ENCODE data around the gene PNP. TPM values are rescaled to one million over a fixed set of nuclear protein-coding genes. Genes with fewer than 3 reads are reported as not detected.

Gene PNP
- total and polyA plus RNA-seq, 2 donors (not counting 1 experiment from before 2014, with no cell fraction given): 6.9 to 25.7 TPM

- Histone ChIP-seq H3K9ac (ENCODE audit: insufficient read depth, low read length) (no peak overlapping the region), H3K36me3 (ENCODE audit: control insufficient read depth, insufficient read depth, low read length) (peaks cover 3% of the 10 kb centered on the region), H3K27ac (ENCODE audit: insufficient read depth, low read length) (peak overlapping the region; percentile 81), H3K9me3 (ENCODE audit: control insufficient read depth, insufficient read depth, low read depth, low read length) (no peaks in the 10 kb centered on the region), H3K4me1 (ENCODE audit: control insufficient read depth, extremely low read depth, insufficient read depth, low read length) (no peaks in the 10 kb centered on the region), H3K27me3 (ENCODE audit: control insufficient read depth, insufficient read depth, low read length) (no peaks in the 10 kb centered on the region), H3K79me2 (ENCODE audit: control insufficient read depth, insufficient read depth, low read length) (peaks cover 32% of the 10 kb centered on the region), H3K4me3 (replicated peaks in 1 of 4; ENCODE audit: control extremely low read depth in 1 of 4, insufficient read depth in 1 of 4, low read depth in 3 of 4, low read length in 4 of 4) (peak overlapping the region; percentile 75 to 98 (median 82)), H4K20me1 (ENCODE audit: control insufficient read depth, extremely low read depth, insufficient read depth, low read length) (no peaks in the 10 kb centered on the region), H3K4me2 (ENCODE audit: extremely low read depth, insufficient read depth, low read length) (peak overlapping the region; percentile 84), H2AFZ (ENCODE audit: low read length) (peak overlapping the region; percentile 66)
- TF ChIP-seq CTCF (conservative IDR thresholded peaks at IDR 0.05 in 1 of 2, IDR thresholded peaks at IDR 0.05 in 1 of 2; ENCODE audit: low read depth in 1 of 2, low read length in 2 of 2) (no peak), EZH2 (IDR thresholded peaks at IDR 0.05; ENCODE audit: low read length, missing control alignments) (no peak)
- no peak for DNase-seq (ENCODE audit: low read depth in 2 of 2)
Measured at GRCh38 chr14:20470603-20470901, 1.3 kb downstream of the PNP start.

GRCh38 chr14:20472536-20473169, 3.4 kb downstream of the PNP start:
- Histone ChIP-seq H3K4me1 (ENCODE audit: control insufficient read depth, extremely low read depth, insufficient read depth, low read length) (no peaks in the 10 kb centered on the region), H4K20me1 (ENCODE audit: control insufficient read depth, extremely low read depth, insufficient read depth, low read length) (no peaks in the 10 kb centered on the region), H3K4me3 (replicated peaks in 1 of 4; ENCODE audit: control extremely low read depth in 1 of 4, insufficient read depth in 1 of 4, low read depth in 3 of 4, low read length in 4 of 4) (no peak overlapping the region), H3K4me2 (ENCODE audit: extremely low read depth, insufficient read depth, low read length) (no peak overlapping the region), H3K36me3 (ENCODE audit: control insufficient read depth, insufficient read depth, low read length) (peaks cover 5% of the 10 kb centered on the region), H3K9ac (ENCODE audit: insufficient read depth, low read length) (no peak overlapping the region), H3K27ac (ENCODE audit: insufficient read depth, low read length) (no peak overlapping the region), H3K27me3 (ENCODE audit: control insufficient read depth, insufficient read depth, low read length) (no peaks in the 10 kb centered on the region), H3K79me2 (ENCODE audit: control insufficient read depth, insufficient read depth, low read length) (peaks cover 32% of the 10 kb centered on the region), H2AFZ (ENCODE audit: low read length) (no peak overlapping the region), H3K9me3 (ENCODE audit: control insufficient read depth, insufficient read depth, low read depth, low read length) (no peaks in the 10 kb centered on the region)
- DNase-seq (ENCODE audit: low read depth in 2 of 2): no peak
- TF ChIP-seq CTCF (conservative IDR thresholded peaks at IDR 0.05 in 1 of 2, IDR thresholded peaks at IDR 0.05 in 1 of 2; ENCODE audit: low read depth in 1 of 2, low read length in 2 of 2) (no peak), EZH2 (IDR thresholded peaks at IDR 0.05; ENCODE audit: low read length, missing control alignments) (no peak)

- H3K79me2 ChIP-seq (ENCODE audit: control insufficient read depth, insufficient read depth, low read length): peaks cover 10% of the 10 kb centered on the region
- H3K9me3 ChIP-seq (ENCODE audit: control insufficient read depth, insufficient read depth, low read depth, low read length): no peaks in the 10 kb centered on the region
- H3K4me3 ChIP-seq (replicated peaks in 1 of 4; ENCODE audit: control extremely low read depth in 1 of 4, insufficient read depth in 1 of 4, low read depth in 3 of 4, low read length in 4 of 4): no peak overlapping the region
- TF ChIP-seq CTCF (conservative IDR thresholded peaks at IDR 0.05 in 1 of 2, IDR thresholded peaks at IDR 0.05 in 1 of 2; ENCODE audit: low read depth in 1 of 2, low read length in 2 of 2) (no peak), EZH2 (IDR thresholded peaks at IDR 0.05; ENCODE audit: low read length, missing control alignments) (no peak)
- H4K20me1 ChIP-seq (ENCODE audit: control insufficient read depth, extremely low read depth, insufficient read depth, low read length): no peaks in the 10 kb centered on the region
- no peak overlapping the region for H3K9ac ChIP-seq (ENCODE audit: insufficient read depth, low read length)
- H3K27me3 ChIP-seq (ENCODE audit: control insufficient read depth, insufficient read depth, low read length): no peaks in the 10 kb centered on the region
- no peaks in the 10 kb centered on the region for H3K4me1 ChIP-seq (ENCODE audit: control insufficient read depth, extremely low read depth, insufficient read depth, low read length)
- peaks cover 5% of the 10 kb centered on the region for H3K36me3 ChIP-seq (ENCODE audit: control insufficient read depth, insufficient read depth, low read length)
- H3K27ac ChIP-seq (ENCODE audit: insufficient read depth, low read length): no peak overlapping the region
- no peak for DNase-seq (ENCODE audit: low read depth in 2 of 2)
- H2AFZ ChIP-seq (ENCODE audit: low read length): no peak overlapping the region
- no peak overlapping the region for H3K4me2 ChIP-seq (ENCODE audit: extremely low read depth, insufficient read depth, low read length)
Measured at GRCh38 chr14:20476776-20477175, 7.6 kb downstream of the PNP start.

All from fibroblast of lung (primary cell).